Measurements from ENCODE around the gene CD37.
A peak's percentile ranks its signal among the peaks of the same experiment; 100 is the strongest.
"Not testable (repeated sequence)": the region's sequence is repeated elsewhere in the genome, so short reads cannot be mapped to it uniquely, and the experiment has no call there.

The CD37 gene

DNA sequence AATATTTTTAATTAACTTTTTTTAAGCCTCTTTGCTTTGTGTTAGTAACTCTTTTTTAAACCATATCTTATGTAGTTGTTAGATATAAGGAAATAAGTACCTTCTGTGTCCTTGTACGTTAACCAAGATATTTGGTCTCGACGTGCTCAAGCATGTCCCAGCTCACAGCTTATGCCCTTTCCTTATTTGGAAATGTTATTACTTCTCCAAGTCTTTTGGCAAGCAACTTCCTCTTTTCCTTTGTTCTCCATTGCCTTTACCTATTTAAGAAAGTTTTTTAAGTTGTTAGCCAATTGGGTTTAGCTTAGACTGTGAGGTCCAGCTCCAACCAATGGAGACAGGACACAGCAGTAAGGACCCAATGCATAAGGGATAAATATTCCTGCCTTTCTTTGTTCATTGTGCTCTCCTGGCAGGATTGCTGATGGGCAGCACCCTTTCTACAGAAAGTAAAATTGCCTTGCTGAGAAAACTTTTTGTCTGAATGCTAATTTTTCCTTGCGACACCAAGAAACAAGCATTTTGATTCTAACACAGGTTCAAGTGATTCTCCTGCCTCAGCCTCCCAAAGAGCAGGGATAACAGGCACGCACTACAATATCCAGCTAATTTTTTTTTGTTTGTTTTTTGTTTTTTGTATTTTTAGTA is 33.6 kb downstream of the CD37 start:
- no peak overlapping the region for H3K4me3 ChIP-seq (ENCODE audit: low read depth, low read length)
- peak; percentile 45 for DNase-seq (ENCODE audit: low read depth)
- TF ChIP-seq, protein P1, sequence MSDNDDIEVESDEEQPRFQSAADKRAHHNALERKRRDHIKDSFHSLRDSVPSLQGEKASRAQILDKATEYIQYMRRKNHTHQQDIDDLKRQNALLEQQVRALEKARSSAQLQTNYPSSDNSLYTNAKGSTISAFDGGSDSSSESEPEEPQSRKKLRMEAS (IDR thresholded peaks at IDR 0.05; ENCODE audit: low read depth, low read length) = no peak
- TF ChIP-seq POLR2A (IDR thresholded peaks at IDR 0.05; ENCODE audit: extremely low read depth, insufficient read length) (no peak), MYC (IDR thresholded peaks at IDR 0.05; ENCODE audit: low read depth, low read length) (no peak)
- TF ChIP-seq, protein P2, sequence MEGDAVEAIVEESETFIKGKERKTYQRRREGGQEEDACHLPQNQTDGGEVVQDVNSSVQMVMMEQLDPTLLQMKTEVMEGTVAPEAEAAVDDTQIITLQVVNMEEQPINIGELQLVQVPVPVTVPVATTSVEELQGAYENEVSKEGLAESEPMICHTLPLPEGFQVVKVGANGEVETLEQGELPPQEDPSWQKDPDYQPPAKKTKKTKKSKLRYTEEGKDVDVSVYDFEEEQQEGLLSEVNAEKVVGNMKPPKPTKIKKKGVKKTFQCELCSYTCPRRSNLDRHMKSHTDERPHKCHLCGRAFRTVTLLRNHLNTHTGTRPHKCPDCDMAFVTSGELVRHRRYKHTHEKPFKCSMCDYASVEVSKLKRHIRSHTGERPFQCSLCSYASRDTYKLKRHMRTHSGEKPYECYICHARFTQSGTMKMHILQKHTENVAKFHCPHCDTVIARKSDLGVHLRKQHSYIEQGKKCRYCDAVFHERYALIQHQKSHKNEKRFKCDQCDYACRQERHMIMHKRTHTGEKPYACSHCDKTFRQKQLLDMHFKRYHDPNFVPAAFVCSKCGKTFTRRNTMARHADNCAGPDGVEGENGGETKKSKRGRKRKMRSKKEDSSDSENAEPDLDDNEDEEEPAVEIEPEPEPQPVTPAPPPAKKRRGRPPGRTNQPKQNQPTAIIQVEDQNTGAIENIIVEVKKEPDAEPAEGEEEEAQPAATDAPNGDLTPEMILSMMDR (IDR thresholded peaks at IDR 0.05; ENCODE audit: low read depth, low read length) = no peak

DNA sequence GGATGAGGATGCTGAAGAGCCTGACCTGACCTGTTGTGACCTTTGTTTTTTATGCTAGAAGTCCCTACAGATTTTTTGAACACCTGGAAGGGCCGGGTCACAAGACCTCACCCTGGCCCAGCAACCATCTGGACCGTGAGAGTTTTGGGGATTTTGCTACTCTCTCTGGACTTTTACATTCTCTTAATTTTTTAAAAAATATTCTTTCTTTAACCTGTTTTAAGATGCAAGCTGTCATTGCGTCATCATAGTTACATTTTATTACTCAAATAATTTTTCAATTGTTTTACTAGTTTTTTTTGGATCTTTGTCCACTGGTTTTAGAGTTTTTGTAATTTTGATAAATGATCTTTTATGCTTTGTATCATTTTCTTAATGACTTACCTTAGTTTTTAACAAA is 36.0 kb downstream of the CD37 start:
- no peak overlapping the region for H3K4me3 ChIP-seq (ENCODE audit: low read depth, low read length)
- TF ChIP-seq POLR2A (IDR thresholded peaks at IDR 0.05; ENCODE audit: extremely low read depth, insufficient read length) (no peak), MYC (IDR thresholded peaks at IDR 0.05; ENCODE audit: low read depth, low read length) (no peak)
- TF ChIP-seq, protein P2 (IDR thresholded peaks at IDR 0.05; ENCODE audit: low read depth, low read length) = no peak
- TF ChIP-seq, protein P1 (IDR thresholded peaks at IDR 0.05; ENCODE audit: low read depth, low read length) = no peak
- no peak for DNase-seq (ENCODE audit: low read depth)

DNA sequence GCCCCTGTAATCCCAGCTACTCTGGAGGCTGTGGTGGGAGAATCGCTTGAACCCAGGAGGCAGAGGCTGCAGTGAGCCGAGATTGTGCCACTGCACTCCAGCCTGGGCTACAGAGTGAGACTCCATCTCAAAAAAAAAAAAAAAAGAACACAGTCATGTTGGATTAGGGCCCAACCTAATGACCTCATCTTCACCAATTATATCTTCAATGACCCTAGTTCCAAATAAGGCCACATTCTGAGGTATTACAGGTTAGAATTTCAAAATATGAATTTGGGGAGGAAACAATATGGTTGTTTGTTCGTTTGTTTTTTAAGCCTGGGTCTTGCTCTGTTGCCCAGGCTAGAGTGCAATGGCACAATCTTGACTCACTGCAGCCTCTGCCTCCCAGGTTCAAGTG is 38.0 kb downstream of the CD37 start:
- H3K4me3 ChIP-seq (ENCODE audit: low read depth, low read length) = not testable (repeated sequence)

DNA sequence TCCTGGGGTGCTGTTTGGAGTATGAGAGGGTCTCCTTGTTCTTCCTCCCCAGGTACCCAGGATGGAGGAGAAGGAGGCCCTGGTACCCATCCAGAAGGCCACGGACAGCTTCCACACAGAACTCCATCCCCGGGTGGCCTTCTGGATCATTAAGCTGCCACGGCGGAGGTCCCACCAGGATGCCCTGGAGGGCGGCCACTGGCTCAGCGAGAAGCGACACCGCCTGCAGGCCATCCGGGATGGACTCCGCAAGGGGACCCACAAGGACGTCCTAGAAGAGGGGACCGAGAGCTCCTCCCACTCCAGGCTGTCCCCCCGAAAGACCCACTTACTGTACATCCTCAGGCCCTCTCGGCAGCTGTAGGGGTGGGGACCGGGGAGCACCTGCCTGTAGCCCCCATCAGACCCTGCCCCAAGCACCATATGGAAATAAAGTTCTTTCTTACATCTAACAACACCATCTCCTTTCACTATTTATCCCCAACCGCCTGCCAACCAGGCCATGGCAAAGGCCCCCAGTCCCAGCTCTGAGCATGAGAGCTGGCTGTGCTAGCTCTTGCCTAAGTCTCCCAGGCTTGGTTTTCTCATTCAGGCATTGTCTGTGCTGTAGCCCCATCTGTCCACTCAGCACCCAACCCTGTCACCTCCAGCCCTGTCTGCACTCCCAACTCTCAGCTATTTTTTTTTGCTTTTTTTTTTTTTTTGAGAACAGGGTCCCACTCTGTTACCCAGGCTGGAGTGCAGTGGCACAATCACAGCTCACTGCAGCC is 39.6 kb downstream of the CD37 start:
- H3K4me3 ChIP-seq (ENCODE audit: low read depth, low read length) = no peak overlapping the region
- no peak for DNase-seq (ENCODE audit: low read depth)
- TF ChIP-seq, protein P2 (IDR thresholded peaks at IDR 0.05; ENCODE audit: low read depth, low read length) = no peak
- TF ChIP-seq, protein P1 (IDR thresholded peaks at IDR 0.05; ENCODE audit: low read depth, low read length) = no peak
- no peak for TF ChIP-seq POLR2A (IDR thresholded peaks at IDR 0.05; ENCODE audit: extremely low read depth, insufficient read length)
- TF ChIP-seq MYC (IDR thresholded peaks at IDR 0.05; ENCODE audit: low read depth, low read length) = no peak

More for the DNA sequence above, 38.0 kb downstream of the CD37 start:
- DNase-seq (ENCODE audit: low read depth) = not testable (repeated sequence)

DNA sequence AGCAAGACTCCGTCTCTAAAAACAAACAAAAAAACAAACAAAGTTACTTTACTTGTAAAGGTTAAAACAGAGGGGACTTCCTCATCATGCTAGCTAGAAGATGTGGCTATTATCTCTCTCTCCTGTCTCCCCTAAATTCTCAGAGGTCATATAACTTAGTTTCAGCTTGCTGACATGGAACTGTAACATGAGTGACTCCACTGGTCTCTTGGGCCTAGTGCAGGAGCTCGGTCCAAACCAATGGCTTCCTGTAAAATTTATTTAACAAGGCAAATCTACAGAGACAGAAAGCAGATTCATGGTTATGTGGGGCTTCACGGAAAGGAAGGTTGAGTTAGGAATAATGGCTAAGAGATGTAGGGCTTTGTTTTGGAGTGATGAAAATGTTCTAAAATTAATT is 43.3 kb downstream of the CD37 start:
- TF ChIP-seq, protein P2 (IDR thresholded peaks at IDR 0.05; ENCODE audit: low read depth, low read length) = no peak
- no peak for TF ChIP-seq POLR2A (IDR thresholded peaks at IDR 0.05; ENCODE audit: extremely low read depth, insufficient read length)
- TF ChIP-seq, protein P1 (IDR thresholded peaks at IDR 0.05; ENCODE audit: low read depth, low read length) = no peak
- TF ChIP-seq MYC (IDR thresholded peaks at IDR 0.05; ENCODE audit: low read depth, low read length) = no peak
- no peak overlapping the region for H3K4me3 ChIP-seq (ENCODE audit: low read depth, low read length)
- DNase-seq (ENCODE audit: low read depth) = no peak

DNA sequence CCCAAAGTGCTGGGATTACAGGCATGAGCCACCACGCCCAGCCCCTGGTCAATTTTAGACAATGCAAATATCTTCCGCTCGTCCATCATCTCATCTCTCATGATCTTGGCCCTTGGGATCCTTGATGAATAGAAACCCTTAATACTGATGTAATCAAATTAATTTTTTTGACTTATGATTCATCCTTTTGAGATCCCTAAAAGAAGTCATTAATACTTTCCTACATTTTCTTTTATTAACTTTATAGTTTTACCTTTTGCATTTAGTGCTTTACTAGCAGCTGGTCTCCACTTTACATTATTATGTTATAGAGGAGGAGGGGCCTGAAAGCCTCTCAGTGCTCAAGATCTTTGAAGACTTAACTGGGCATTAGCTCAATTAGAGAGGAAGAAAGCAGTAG is 45.2 kb downstream of the CD37 start:
- DNase-seq (ENCODE audit: low read depth) = no peak
- H3K4me3 ChIP-seq (ENCODE audit: low read depth, low read length) = no peak overlapping the region
- TF ChIP-seq, protein P1 (IDR thresholded peaks at IDR 0.05; ENCODE audit: low read depth, low read length) = no peak
- TF ChIP-seq POLR2A (IDR thresholded peaks at IDR 0.05; ENCODE audit: extremely low read depth, insufficient read length) (no peak), MYC (IDR thresholded peaks at IDR 0.05; ENCODE audit: low read depth, low read length) (no peak)
- TF ChIP-seq, protein P2 (IDR thresholded peaks at IDR 0.05; ENCODE audit: low read depth, low read length) = no peak
